GM21786 (cell line): ENCODE measurements around the gene SNRK.

Source experiments
- ATAC-seq: cut with Tn5 transposase; IDR thresholded peaks from one replicate; pipeline ENCODE4 v1.9.1; 2021; ENCODE audit not compliant: unreplicated experiment

The SNRK gene

GRCh38 chr3:43369404-43370292 is 83.3 kb downstream of the SNRK start:
- no peak for ATAC-seq

- ATAC-seq = no peak
These were observed 84.1 kb downstream of the SNRK start for GRCh38 chr3:43370293-43370980.

GRCh38 chr3:43371494-43371893 is 85.2 kb downstream of the SNRK start:
- no peak for ATAC-seq

GRCh38 chr3:43372007-43372740 is 85.8 kb downstream of the SNRK start:
- ATAC-seq = no peak

- ATAC-seq = no peak
These were observed 86.6 kb downstream of the SNRK start for GRCh38 chr3:43372809-43373559.

- no peak for ATAC-seq
These were observed 87.2 kb downstream of the SNRK start for GRCh38 chr3:43373560-43373928.

- ATAC-seq = peak; percentile 55
These were observed 92.0 kb downstream of the SNRK start for GRCh38 chr3:43378066-43378935.

GRCh38 chr3:43379343-43379742 is 93.0 kb downstream of the SNRK start:
- ATAC-seq = no peak

GRCh38 chr3:43388175-43388574 is 101.8 kb downstream of the SNRK start:
- ATAC-seq = no peak

- ATAC-seq = no peak
These were observed 102.6 kb downstream of the SNRK start for GRCh38 chr3:43388915-43389314.

GRCh38 chr3:43389388-43390254 is 103.3 kb downstream of the SNRK start:
- no peak for ATAC-seq

- no peak for ATAC-seq
These were observed 103.9 kb downstream of the SNRK start for GRCh38 chr3:43390255-43390588.

- ATAC-seq = no peak
These were observed 105.3 kb downstream of the SNRK start for GRCh38 chr3:43391621-43392020.

- ATAC-seq = no peak
These were observed 107.8 kb downstream of the SNRK start for GRCh38 chr3:43394041-43394554.

- ATAC-seq = no peak
These were observed 112.7 kb downstream of the SNRK start for GRCh38 chr3:43399034-43399433.

GRCh38 chr3:43400167-43400566 is 113.8 kb downstream of the SNRK start:
- no peak for ATAC-seq
